GM19397 (cell line): ENCODE data around the gene ADSS1.
A peak's percentile ranks its signal among the peaks of the same experiment; 100 is the strongest.
"Not testable (repeated sequence)": the region's sequence is repeated elsewhere in the genome, so short reads cannot be mapped to it uniquely, and the experiment has no call there.

Experiments
- ATAC-seq: cut with Tn5 transposase; IDR thresholded peaks from one replicate; pipeline ENCODE4 v1.9.1; 2021; ENCODE audit warnings: mild to moderate bottlenecking, moderate library complexity; ENCODE audit not compliant: unreplicated experiment

The ADSS1 gene

GRCh38 chr14:104714066-104714465 lies 10.0 kb upstream of the ADSS1 start:
- no peak for ATAC-seq

- ATAC-seq: no peak
Measured at GRCh38 chr14:104714681-104715080, 9.3 kb upstream of the ADSS1 start.

GRCh38 chr14:104715416-104715815 lies 8.6 kb upstream of the ADSS1 start:
- ATAC-seq: no peak

GRCh38 chr14:104715871-104716270 lies 8.2 kb upstream of the ADSS1 start:
- ATAC-seq: no peak

GRCh38 chr14:104717137-104717536 lies 6.9 kb upstream of the ADSS1 start:
- ATAC-seq: no peak

GRCh38 chr14:104717646-104718045 lies 6.4 kb upstream of the ADSS1 start:
- ATAC-seq: no peak

- ATAC-seq: no peak
Measured at GRCh38 chr14:104718147-104718546, 5.9 kb upstream of the ADSS1 start.

GRCh38 chr14:104718871-104719270 lies 5.2 kb upstream of the ADSS1 start:
- ATAC-seq: no peak

GRCh38 chr14:104719343-104719742 lies 4.7 kb upstream of the ADSS1 start:
- ATAC-seq: no peak

GRCh38 chr14:104721505-104722431 lies 2.3 kb upstream of the ADSS1 start:
- no peak for ATAC-seq

- no peak for ATAC-seq
Measured at GRCh38 chr14:104722938-104723650, 935 bp upstream of the ADSS1 start.

- ATAC-seq: peak; percentile 10
Measured at GRCh38 chr14:104724407-104724980, 465 bp downstream of the ADSS1 start.

- ATAC-seq: no peak
Measured at GRCh38 chr14:104724981-104725771, 1.1 kb downstream of the ADSS1 start.

GRCh38 chr14:104725772-104726548 lies 1.9 kb downstream of the ADSS1 start:
- no peak for ATAC-seq

- no peak for ATAC-seq
Measured at GRCh38 chr14:104726600-104727451, 2.8 kb downstream of the ADSS1 start.

GRCh38 chr14:104728631-104729030 lies 4.6 kb downstream of the ADSS1 start:
- ATAC-seq: no peak

- ATAC-seq: not testable (repeated sequence)
Measured at GRCh38 chr14:104729176-104729834, 5.3 kb downstream of the ADSS1 start.

GRCh38 chr14:104729835-104730181 lies 5.8 kb downstream of the ADSS1 start:
- no peak for ATAC-seq

GRCh38 chr14:104730487-104730886 lies 6.5 kb downstream of the ADSS1 start:
- no peak for ATAC-seq
